Islet precursor cell (in vitro differentiated cells): Measurements from ENCODE around the gene LPCAT4.
"Not testable (repeated sequence)": the region's sequence is repeated elsewhere in the genome, so short reads cannot be mapped to it uniquely, and the experiment has no call there.

Experiments
- DNase-seq: peaks from one replicate; pipeline ENCODE4 v3.0.0-alpha.2; 2018

LPCAT4 gene

GRCh38 chr15:34367101-34368081 lies at the start of gene LPCAT4:
Gene LPCAT4 (minus strand): TSS chr15:34367196. CDS start chr15:34367100, 96 bp downstream.
- DNase-seq: peak; percentile 93

GRCh38 chr15:34409511-34409910 lies 42.5 kb upstream of the LPCAT4 start:
- not testable (repeated sequence) for DNase-seq

- DNase-seq: not testable (repeated sequence)
Measured at GRCh38 chr15:34408973-34409372, 42.0 kb upstream of the LPCAT4 start.

GRCh38 chr15:34403899-34404298 lies 36.9 kb upstream of the LPCAT4 start:
- not testable (repeated sequence) for DNase-seq

- not testable (repeated sequence) for DNase-seq
Measured at GRCh38 chr15:34403160-34403598, 36.2 kb upstream of the LPCAT4 start.

GRCh38 chr15:34397637-34398259 lies 30.8 kb upstream of the LPCAT4 start:
- DNase-seq: not testable (repeated sequence)

GRCh38 chr15:34392981-34393380 lies 26.0 kb upstream of the LPCAT4 start:
- not testable (repeated sequence) for DNase-seq

- DNase-seq: not testable (repeated sequence)
Measured at GRCh38 chr15:34389594-34390086, 22.6 kb upstream of the LPCAT4 start.

- DNase-seq: not testable (repeated sequence)
Measured at GRCh38 chr15:34381829-34382521, 15.0 kb upstream of the LPCAT4 start.

- not testable (repeated sequence) for DNase-seq
Measured at GRCh38 chr15:34380491-34380890, 13.5 kb upstream of the LPCAT4 start.

GRCh38 chr15:34376856-34377255 lies 9.9 kb upstream of the LPCAT4 start:
- no peak for DNase-seq

- DNase-seq: not testable (repeated sequence)
Measured at GRCh38 chr15:34375541-34375940, 8.5 kb upstream of the LPCAT4 start.

GRCh38 chr15:34374816-34375215 lies 7.8 kb upstream of the LPCAT4 start:
- no peak for DNase-seq

GRCh38 chr15:34373951-34374350 lies 7.0 kb upstream of the LPCAT4 start:
- DNase-seq: no peak

- DNase-seq: no peak
Measured at GRCh38 chr15:34370643-34371042, 3.6 kb upstream of the LPCAT4 start.

GRCh38 chr15:34370129-34370528 lies 3.1 kb upstream of the LPCAT4 start:
- DNase-seq: no peak

GRCh38 chr15:34366271-34367065 lies 528 bp downstream of the LPCAT4 start:
- DNase-seq: peak; percentile 95

GRCh38 chr15:34365836-34366235 lies 1.2 kb downstream of the LPCAT4 start:
- no peak for DNase-seq

GRCh38 chr15:34365091-34365825 lies 1.7 kb downstream of the LPCAT4 start:
- no peak for DNase-seq

- DNase-seq: no peak
Measured at GRCh38 chr15:34364041-34364440, 3.0 kb downstream of the LPCAT4 start.

GRCh38 chr15:34362047-34362773 lies 4.8 kb downstream of the LPCAT4 start:
- DNase-seq: no peak
